HepG2 (cell line): ENCODE results near the gene RPL23. TPM values are rescaled to one million over a fixed set of nuclear protein-coding genes. Genes with fewer than 3 reads are reported as not detected.

ENCODE experiments used
- ARID2 ChIP-seq: sonication (generic); formaldehyde crosslinking; IDR thresholded peaks from 2 replicates; pipeline ENCODE4 v1.8.1; 2022; ENCODE audit warnings: mild to moderate bottlenecking, missing genetic modification reagents, borderline replicate concordance
- FOXK2 ChIP-seq: fragments of 450-650 bp; IDR thresholded peaks from 2 replicates; pipeline ENCODE4 v1.6.1; 2016
- HNRNPH1 ChIP-seq: fragments of 200-400 bp; formaldehyde crosslinking; optimal IDR thresholded peaks from 2 replicates; pipeline ENCODE3; 2017; ENCODE audit warnings: mild to moderate bottlenecking, low read depth, low read length
- MEF2D ChIP-seq: sonication (generic); formaldehyde crosslinking; IDR thresholded peaks from 2 replicates; pipeline ENCODE4 v1.5.1; 2020; ENCODE audit warnings: mild to moderate bottlenecking, missing genetic modification reagents
- POLR2AphosphoS2 ChIP-seq: IDR thresholded peaks from 2 replicates; pipeline ENCODE4 v1.6.1; 2011; ENCODE audit warnings: low read depth, low read length, improper control_type of control experiment
- RXRB ChIP-seq: IDR thresholded peaks from 2 replicates; pipeline ENCODE4 v1.6.1; 2016; ENCODE audit warnings: borderline replicate concordance, missing genetic modification reagents, missing compliant biosample characterization
- SAFB2 ChIP-seq: sonication (generic); formaldehyde crosslinking; IDR thresholded peaks from 2 replicates; pipeline ENCODE4 v1.5.1; 2020; ENCODE audit warnings: missing genetic modification reagents, low read depth, mild to moderate bottlenecking, borderline replicate concordance
- ZFP1 ChIP-seq: IDR thresholded peaks from 2 replicates; pipeline ENCODE4 v1.6.1; 2016
- ZNF121 ChIP-seq: sonication (generic); formaldehyde crosslinking; IDR thresholded peaks from 2 replicates; pipeline ENCODE4 v1.5.0; 2020; ENCODE audit warnings: mild to moderate bottlenecking, missing genetic modification reagents
- ZNF543 ChIP-seq: sonication (generic); formaldehyde crosslinking; IDR thresholded peaks from 2 replicates; pipeline ENCODE4 v1.4.0; 2020; ENCODE audit warnings: mild to moderate bottlenecking, missing genetic modification reagents
- ZNF563 ChIP-seq: sonication (generic); formaldehyde crosslinking; IDR thresholded peaks from 2 replicates; pipeline ENCODE4 v1.8.0; 2022; ENCODE audit warnings: mild to moderate bottlenecking, moderate library complexity, missing genetic modification reagents
- ZNF720 ChIP-seq: sonication (generic); formaldehyde crosslinking; IDR thresholded peaks from 2 replicates; pipeline ENCODE4 v1.4.0; 2020; ENCODE audit warnings: missing genetic modification reagents
- polyA plus RNA-seq, 8 experiments: library from polyadenylated mRNA; depleted of rRNA in 3 of 8; stranded (reverse) in 7 of 8; unstranded in 1 of 8; fragments of >200 nt; fragmentation: Illumina TruSeq in 4 of 8; extraction: Trizol in 4 of 8; gene quantifications; 2 replicates each; pipeline versions ENCODE4 v1.2.1 to v1.2.3, GENCODE V29; 2011 to 2016; ENCODE audit warnings: low read depth in 4 of 8, missing spikeins in 1 of 8, mixed read lengths in 1 of 8; ENCODE audit not compliant: insufficient read depth in 1 of 8
- total RNA-seq, 5 experiments: library from RNA; depleted of rRNA; stranded (reverse); fragments of >200 nt; fragmentation: Illumina TruSeq; extraction: Trizol; gene quantifications; 2 replicates each; pipeline ENCODE4 v1.2.3, GENCODE V29; 2016; ENCODE audit warnings: low read depth in 1 of 5
- TF ChIP-seq, protein P1 (sequence below): sonication (generic); formaldehyde crosslinking; IDR thresholded peaks from 2 replicates; pipeline ENCODE4 v1.4.0; 2020; ENCODE audit warnings: mild to moderate bottlenecking, missing genetic modification reagents
- TF ChIP-seq, protein P2 (sequence below): sonication (generic); formaldehyde crosslinking; IDR thresholded peaks from 2 replicates; pipeline ENCODE4 v1.8.1; 2023; ENCODE audit warnings: mild to moderate bottlenecking, moderate library complexity, missing genetic modification reagents
- TF ChIP-seq, protein P3 (sequence below): sonication (generic); formaldehyde crosslinking; IDR thresholded peaks from 2 replicates; pipeline ENCODE4 v1.4.0; 2020; ENCODE audit warnings: mild to moderate bottlenecking, missing genetic modification reagents
- TF ChIP-seq, protein P4 (sequence below): sonication (generic); formaldehyde crosslinking; IDR thresholded peaks from 2 replicates; pipeline ENCODE4 v1.4.0; 2020; ENCODE audit warnings: missing genetic modification reagents
- TF ChIP-seq, protein P5 (sequence below): sonication (generic); formaldehyde crosslinking; IDR thresholded peaks from 2 replicates; pipeline ENCODE4 v1.4.0; 2020; ENCODE audit warnings: missing genetic modification reagents, mild to moderate bottlenecking, borderline replicate concordance

Gene RPL23
- total and polyA plus RNA-seq, 2 of the 13 experiments (the other 11 are each of a cell fraction or from before 2014, with no cell fraction given), result 2,790 to 4,860 TPM

DNA sequence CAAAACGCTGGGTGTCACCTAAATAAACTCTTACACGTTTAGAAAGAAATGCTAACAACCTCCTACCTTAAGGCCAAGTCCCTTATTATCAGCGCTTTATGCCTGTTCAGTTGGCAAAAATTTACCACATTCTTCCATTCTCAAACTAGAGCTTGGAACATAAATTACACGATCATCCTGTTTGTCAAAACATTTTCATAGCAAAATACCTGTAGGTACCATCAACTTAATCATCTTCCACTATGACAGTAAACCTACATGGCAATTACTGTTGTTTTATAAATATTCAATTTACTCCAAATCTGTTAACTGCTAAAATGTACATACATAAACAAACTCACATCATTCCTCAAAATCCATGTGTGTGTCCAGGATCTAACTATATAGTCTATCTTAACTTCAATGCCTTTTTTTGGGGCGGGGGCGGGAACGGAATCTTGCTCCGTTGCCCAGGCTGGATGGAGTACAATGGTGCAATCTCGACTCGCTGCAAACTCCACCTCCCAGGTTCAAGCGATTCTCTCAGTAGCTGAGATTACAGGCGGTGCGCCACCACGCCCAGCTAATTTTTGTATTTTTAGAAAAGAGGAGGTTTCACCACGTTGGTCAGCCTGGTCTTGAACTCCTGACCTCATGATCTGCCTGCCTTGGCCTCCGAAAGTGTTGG, 4.4 kb downstream of the RPL23 start (continued):
- TF ChIP-seq ZNF121 (CRISPR knock-in tag) (peak; percentile 60; the same call in 1 of the 2 replicates), SAFB2 (no peak), ZNF543 (CRISPR knock-in tag) (no peak), RXRB (CRISPR knock-in tag) (no peak), FOXK2 (no peak), ARID2 (peak; percentile 58; the same call in 1 of the 2 replicates), HNRNPH1 (no peak), ZNF563 (no peak), ZFP1 (CRISPR knock-in tag) (no peak), POLR2AphosphoS2 (peak; percentile 86; the same call in 1 of the 2 replicates), MEF2D (CRISPR knock-in tag) (no peak), ZNF720 (CRISPR knock-in tag) (no peak)
- TF ChIP-seq, protein P1, sequence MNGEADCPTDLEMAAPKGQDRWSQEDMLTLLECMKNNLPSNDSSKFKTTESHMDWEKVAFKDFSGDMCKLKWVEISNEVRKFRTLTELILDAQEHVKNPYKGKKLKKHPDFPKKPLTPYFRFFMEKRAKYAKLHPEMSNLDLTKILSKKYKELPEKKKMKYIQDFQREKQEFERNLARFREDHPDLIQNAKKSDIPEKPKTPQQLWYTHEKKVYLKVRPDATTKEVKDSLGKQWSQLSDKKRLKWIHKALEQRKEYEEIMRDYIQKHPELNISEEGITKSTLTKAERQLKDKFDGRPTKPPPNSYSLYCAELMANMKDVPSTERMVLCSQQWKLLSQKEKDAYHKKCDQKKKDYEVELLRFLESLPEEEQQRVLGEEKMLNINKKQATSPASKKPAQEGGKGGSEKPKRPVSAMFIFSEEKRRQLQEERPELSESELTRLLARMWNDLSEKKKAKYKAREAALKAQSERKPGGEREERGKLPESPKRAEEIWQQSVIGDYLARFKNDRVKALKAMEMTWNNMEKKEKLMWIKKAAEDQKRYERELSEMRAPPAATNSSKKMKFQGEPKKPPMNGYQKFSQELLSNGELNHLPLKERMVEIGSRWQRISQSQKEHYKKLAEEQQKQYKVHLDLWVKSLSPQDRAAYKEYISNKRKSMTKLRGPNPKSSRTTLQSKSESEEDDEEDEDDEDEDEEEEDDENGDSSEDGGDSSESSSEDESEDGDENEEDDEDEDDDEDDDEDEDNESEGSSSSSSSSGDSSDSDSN (CRISPR knock-in tag), result no peak
- TF ChIP-seq, protein P2, sequence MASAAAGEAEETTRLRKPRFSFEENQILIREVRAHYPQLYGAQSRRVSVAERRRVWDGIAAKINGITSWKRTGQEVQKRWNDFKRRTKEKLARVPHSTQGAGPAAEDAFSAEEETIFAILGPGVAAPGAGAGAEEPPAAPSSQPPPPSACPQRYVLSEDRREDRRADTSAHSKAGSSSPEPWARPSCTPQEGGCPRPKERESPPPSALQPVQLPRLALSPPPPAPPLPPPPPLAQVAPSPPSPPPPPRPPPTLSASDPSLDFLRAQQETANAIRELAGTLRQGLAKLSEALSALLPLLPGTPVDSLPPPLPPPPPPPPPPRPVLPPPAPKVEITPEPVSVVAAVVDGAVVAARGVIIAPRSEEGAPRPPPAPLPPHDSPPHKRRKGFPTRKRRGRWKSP, result no peak
- TF ChIP-seq, protein P3, sequence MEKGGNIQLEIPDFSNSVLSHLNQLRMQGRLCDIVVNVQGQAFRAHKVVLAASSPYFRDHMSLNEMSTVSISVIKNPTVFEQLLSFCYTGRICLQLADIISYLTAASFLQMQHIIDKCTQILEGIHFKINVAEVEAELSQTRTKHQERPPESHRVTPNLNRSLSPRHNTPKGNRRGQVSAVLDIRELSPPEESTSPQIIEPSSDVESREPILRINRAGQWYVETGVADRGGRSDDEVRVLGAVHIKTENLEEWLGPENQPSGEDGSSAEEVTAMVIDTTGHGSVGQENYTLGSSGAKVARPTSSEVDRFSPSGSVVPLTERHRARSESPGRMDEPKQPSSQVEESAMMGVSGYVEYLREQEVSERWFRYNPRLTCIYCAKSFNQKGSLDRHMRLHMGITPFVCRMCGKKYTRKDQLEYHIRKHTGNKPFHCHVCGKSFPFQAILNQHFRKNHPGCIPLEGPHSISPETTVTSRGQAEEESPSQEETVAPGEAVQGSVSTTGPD (CRISPR knock-in tag), result no peak
- TF ChIP-seq, protein P4, sequence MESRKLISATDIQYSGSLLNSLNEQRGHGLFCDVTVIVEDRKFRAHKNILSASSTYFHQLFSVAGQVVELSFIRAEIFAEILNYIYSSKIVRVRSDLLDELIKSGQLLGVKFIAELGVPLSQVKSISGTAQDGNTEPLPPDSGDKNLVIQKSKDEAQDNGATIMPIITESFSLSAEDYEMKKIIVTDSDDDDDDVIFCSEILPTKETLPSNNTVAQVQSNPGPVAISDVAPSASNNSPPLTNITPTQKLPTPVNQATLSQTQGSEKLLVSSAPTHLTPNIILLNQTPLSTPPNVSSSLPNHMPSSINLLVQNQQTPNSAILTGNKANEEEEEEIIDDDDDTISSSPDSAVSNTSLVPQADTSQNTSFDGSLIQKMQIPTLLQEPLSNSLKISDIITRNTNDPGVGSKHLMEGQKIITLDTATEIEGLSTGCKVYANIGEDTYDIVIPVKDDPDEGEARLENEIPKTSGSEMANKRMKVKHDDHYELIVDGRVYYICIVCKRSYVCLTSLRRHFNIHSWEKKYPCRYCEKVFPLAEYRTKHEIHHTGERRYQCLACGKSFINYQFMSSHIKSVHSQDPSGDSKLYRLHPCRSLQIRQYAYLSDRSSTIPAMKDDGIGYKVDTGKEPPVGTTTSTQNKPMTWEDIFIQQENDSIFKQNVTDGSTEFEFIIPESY (CRISPR knock-in tag), result peak; percentile 67; the same call in 1 of the 2 replicates
- TF ChIP-seq, protein P5, sequence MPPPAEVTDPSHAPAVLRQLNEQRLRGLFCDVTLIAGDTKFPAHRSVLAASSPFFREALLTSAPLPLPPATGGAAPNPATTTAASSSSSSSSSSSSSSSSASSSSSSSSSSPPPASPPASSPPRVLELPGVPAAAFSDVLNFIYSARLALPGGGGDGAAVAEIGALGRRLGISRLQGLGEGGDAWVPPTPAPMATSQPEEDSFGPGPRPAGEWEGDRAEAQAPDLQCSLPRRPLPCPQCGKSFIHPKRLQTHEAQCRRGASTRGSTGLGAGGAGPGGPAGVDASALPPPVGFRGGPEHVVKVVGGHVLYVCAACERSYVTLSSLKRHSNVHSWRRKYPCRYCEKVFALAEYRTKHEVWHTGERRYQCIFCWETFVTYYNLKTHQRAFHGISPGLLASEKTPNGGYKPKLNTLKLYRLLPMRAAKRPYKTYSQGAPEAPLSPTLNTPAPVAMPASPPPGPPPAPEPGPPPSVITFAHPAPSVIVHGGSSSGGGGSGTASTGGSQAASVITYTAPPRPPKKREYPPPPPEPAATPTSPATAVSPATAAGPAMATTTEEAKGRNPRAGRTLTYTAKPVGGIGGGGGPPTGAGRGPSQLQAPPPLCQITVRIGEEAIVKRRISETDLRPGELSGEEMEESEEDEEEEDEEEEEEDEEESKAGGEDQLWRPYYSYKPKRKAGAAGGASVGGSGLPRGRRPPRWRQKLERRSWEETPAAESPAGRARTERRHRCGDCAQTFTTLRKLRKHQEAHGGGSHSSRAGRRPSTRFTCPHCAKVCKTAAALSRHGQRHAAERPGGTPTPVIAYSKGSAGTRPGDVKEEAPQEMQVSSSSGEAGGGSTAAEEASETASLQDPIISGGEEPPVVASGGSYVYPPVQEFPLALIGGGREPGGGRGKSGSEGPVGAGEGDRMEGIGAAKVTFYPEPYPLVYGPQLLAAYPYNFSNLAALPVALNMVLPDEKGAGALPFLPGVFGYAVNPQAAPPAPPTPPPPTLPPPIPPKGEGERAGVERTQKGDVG (CRISPR knock-in tag), result peak; percentile 57; the same call in 1 of the 2 replicates
